SK-N-SH treated with all-trans-retinoic acid at 6 μM for 48 hours (cell line): ENCODE data around the gene PLPPR5.

Source experiments
- ARNTL ChIP-seq: fragments of 450-650 bp; formaldehyde crosslinking; IDR thresholded peaks from 2 replicates; pipeline ENCODE4 v1.5.0; 2020; ENCODE audit warnings: low read depth, mild to moderate bottlenecking, moderate library complexity, borderline replicate concordance
- BACH2 ChIP-seq: fragments of 250-450 bp; sonication (Bioruptor Pico); IDR thresholded peaks from 2 replicates; pipeline ENCODE4 v1.9.0; 2021; ENCODE audit warnings: mild to moderate bottlenecking, borderline replicate concordance
- CREB5 ChIP-seq: fragments of 250-450 bp; sonication (Bioruptor Pico); IDR thresholded peaks from 2 replicates; pipeline ENCODE4 v1.5.1; 2020; ENCODE audit warnings: low read depth, mild to moderate bottlenecking, moderate library complexity
- CSDC2 ChIP-seq: fragments of 250-450 bp; sonication (Bioruptor Pico); IDR thresholded peaks from 2 replicates; pipeline ENCODE4 v1.5.0; 2020; ENCODE audit warnings: mild to moderate bottlenecking, moderate library complexity
- GLIS3 ChIP-seq: fragments of 250-450 bp; sonication (Bioruptor Pico); IDR thresholded peaks from 2 replicates; pipeline ENCODE4 v1.5.0; 2020; ENCODE audit warnings: mild to moderate bottlenecking, moderate library complexity
- OSR1 ChIP-seq: fragments of 250-450 bp; sonication (Bioruptor Pico); IDR thresholded peaks from 2 replicates; pipeline ENCODE4 v1.8.0; 2022; ENCODE audit warnings: moderate library complexity, mild to moderate bottlenecking, inconsistent platforms
- PATZ1 ChIP-seq: fragments of 250-450 bp; sonication (Bioruptor Pico); IDR thresholded peaks from 2 replicates; pipeline ENCODE4 v1.8.0; 2020; ENCODE audit warnings: mild to moderate bottlenecking, moderate library complexity, borderline replicate concordance
- RARB ChIP-seq: fragments of 250-450 bp; sonication (Bioruptor Pico); IDR thresholded peaks from 2 replicates; pipeline ENCODE4 v1.8.0; 2021; ENCODE audit warnings: mild to moderate bottlenecking, moderate library complexity
- TOX ChIP-seq: fragments of 250-450 bp; sonication (Bioruptor Pico); IDR thresholded peaks from 2 replicates; pipeline ENCODE4 v1.8.0; 2021; ENCODE audit warnings: mild to moderate bottlenecking, moderate library complexity, borderline replicate concordance
- ZFP3 ChIP-seq: fragments of 250-450 bp; sonication (Bioruptor Pico); IDR thresholded peaks from 2 replicates; pipeline ENCODE4 v1.5.0; 2020; ENCODE audit warnings: mild to moderate bottlenecking, moderate library complexity
- ZFP30 ChIP-seq: fragments of 450-650 bp; formaldehyde crosslinking; IDR thresholded peaks from 2 replicates; pipeline ENCODE4 v1.5.0; 2022; ENCODE audit warnings: mild to moderate bottlenecking, moderate library complexity
- ZNF70 ChIP-seq: fragments of 450-650 bp; formaldehyde crosslinking; IDR thresholded peaks from 2 replicates; pipeline ENCODE4 v1.5.0; 2020; ENCODE audit warnings: mild to moderate bottlenecking, moderate library complexity
- ZNF8 ChIP-seq: fragments of 450-650 bp; formaldehyde crosslinking; IDR thresholded peaks from 2 replicates; pipeline ENCODE4 v1.5.0; 2020; ENCODE audit warnings: mild to moderate bottlenecking, moderate library complexity

- TF ChIP-seq TOX (CRISPR knock-in tag) (no peak), PATZ1 (CRISPR knock-in tag) (no peak), BACH2 (CRISPR knock-in tag) (no peak), CSDC2 (no peak), CREB5 (CRISPR knock-in tag) (no peak), ZNF70 (CRISPR knock-in tag) (no peak), GLIS3 (CRISPR knock-in tag) (no peak), OSR1 (CRISPR knock-in tag) (no peak), ZFP30 (CRISPR knock-in tag) (no peak), ZNF8 (CRISPR knock-in tag) (no peak), RARB (CRISPR knock-in tag) (no peak), ARNTL (CRISPR knock-in tag) (no peak), ZFP3 (CRISPR knock-in tag) (no peak)
These were observed 879 bp upstream of the PLPPR5 start for GRCh38 chr1:99005537-99005942.
